Stimulated activated CD8-positive, alpha-beta memory T cell treated with anti-CD3 and anti-CD28 coated beads, Interleukin-2, amount 100 ng/mL, for 1 hour (primary cell): ENCODE results near the gene NRGN.

Experiments used
- DNase-seq, 2 donors: peaks; one replicate each; pipeline ENCODE4 v3.0.0-alpha.2; 2020; ENCODE audit warnings: low read depth in 2 of 2

Gene NRGN

GRCh38 chr11:124788521-124788920 is 48.8 kb downstream of the NRGN start:
- no peak for DNase-seq

GRCh38 chr11:124791626-124792341 is 52.0 kb downstream of the NRGN start:
- DNase-seq, result no peak

- DNase-seq, result no peak
Measured at GRCh38 chr11:124793466-124794278, 53.9 kb downstream of the NRGN start.

- DNase-seq, result no peak
Measured at GRCh38 chr11:124796312-124796711, 56.6 kb downstream of the NRGN start.
